Stimulated activated CD4-positive, alpha-beta T cell treated with anti-CD3 and anti-CD28 coated beads, Interleukin-1b, Interleukin-23, amount 100 ng/mL, for 48 hours (primary cell): ENCODE measurements around the gene PAF1.

ENCODE experiments used
- DNase-seq: peaks from one replicate; pipeline ENCODE4 v3.0.0-alpha.2; 2020

Gene PAF1

GRCh38 chr19:39390751-39391437 is at the start of gene PAF1, which contains the start of gene MED29:
PAF1 (minus strand) TSS chr19:39391106; CDS start chr19:39390864, 242 bp downstream.
MED29 (plus strand) TSS chr19:39391378; CDS start chr19:39391423, 45 bp downstream.
- peak; percentile 97 for DNase-seq

GRCh38 chr19:39438270-39438934 is 47.5 kb upstream of the PAF1 start:
- DNase-seq, result no peak

GRCh38 chr19:39436350-39436716 is 45.4 kb upstream of the PAF1 start:
- no peak for DNase-seq

- DNase-seq, result peak; percentile 100
Measured at GRCh38 chr19:39435499-39436349, 44.8 kb upstream of the PAF1 start, which contains the start of gene RPS16. RPS16 (minus strand) TSS chr19:39435949; CDS start chr19:39435895, 54 bp downstream.

- DNase-seq, result no peak
Measured at GRCh38 chr19:39434123-39435076, 43.5 kb upstream of the PAF1 start.

- DNase-seq, result no peak
Measured at GRCh38 chr19:39433480-39434079, 42.7 kb upstream of the PAF1 start.

GRCh38 chr19:39432677-39433025 is 41.7 kb upstream of the PAF1 start:
- no peak for DNase-seq

- peak; percentile 83 for DNase-seq
Measured at GRCh38 chr19:39430675-39431593, 40.0 kb upstream of the PAF1 start.

- no peak for DNase-seq
Measured at GRCh38 chr19:39428283-39429112, 37.6 kb upstream of the PAF1 start.

GRCh38 chr19:39427707-39428106 is 36.8 kb upstream of the PAF1 start:
- no peak for DNase-seq

GRCh38 chr19:39426170-39426569 is 35.3 kb upstream of the PAF1 start:
- DNase-seq, result no peak

GRCh38 chr19:39425744-39426143 is 34.8 kb upstream of the PAF1 start:
- DNase-seq, result no peak

- DNase-seq, result no peak
Measured at GRCh38 chr19:39424934-39425333, 34.0 kb upstream of the PAF1 start.

- DNase-seq, result no peak
Measured at GRCh38 chr19:39423258-39424086, 32.6 kb upstream of the PAF1 start.

GRCh38 chr19:39422020-39422419 is 31.1 kb upstream of the PAF1 start:
- no peak for DNase-seq

- no peak for DNase-seq
Measured at GRCh38 chr19:39420769-39421168, 29.9 kb upstream of the PAF1 start.

- DNase-seq, result no peak
Measured at GRCh38 chr19:39419003-39419402, 28.1 kb upstream of the PAF1 start.

- no peak for DNase-seq
Measured at GRCh38 chr19:39417463-39418181, 26.7 kb upstream of the PAF1 start.
